HepG2 (cell line): ENCODE results near the gene HEBP1. TPM values are rescaled to one million over a fixed set of nuclear protein-coding genes. Genes with fewer than 3 reads are reported as not detected.
A peak's percentile ranks its signal among the peaks of the same experiment; 100 is the strongest.

Experiments used
- ATAC-seq: fragments of 200-7000 bp; cut with Tn5 transposase; 3 replicates; pipeline ENCODE4 v1.9.1; 2020; ENCODE audit warnings: mild to moderate bottlenecking, moderate library complexity
- BruUV-seq: library from RNA; stranded (reverse); fragments of 400-500 nt; replicated peaks from 2 replicates; lab custom pipeline; 2021; lab: Mats Ljungman, UMichigan
- CTCF ChIA-PET: fragments of 300-600 bp; formaldehyde crosslinking; extraction: SDS; loops from one replicate; lab custom pipeline; 2021; ENCODE audit warnings: low total read pairs, inconsistent platforms, low intra/inter-chr PET ratio; lab: Yijun Ruan, JAX
- POLR2A ChIA-PET: fragments of 350-600 bp; sonication (Branson Sonifier 250); formaldehyde crosslinking; loops from one replicate; lab custom pipeline; 2020; ENCODE audit warnings: antibody characterized with exemption, inconsistent platforms; lab: Yijun Ruan, JAX
- DNase-seq: peaks from one replicate; pipeline ENCODE4 v3.0.0-alpha.2; 2015; ENCODE audit warnings: low spot score
- FAIRE-seq: peaks from 3 replicates; lab custom pipeline; 2011; peaks lifted over from hg19 to GRCh38; lab: Jason Lieb, UNC
- H2AFZ ChIP-seq: one replicate; pipeline ENCODE4 v1.6.1; 2011; ENCODE audit warnings: low read length, inconsistent platforms
- H3K27ac ChIP-seq: fragments of 300-600 bp; 3 replicates; pipeline ENCODE4 v1.8.0; 2011; ENCODE audit warnings: mixed run types, mild to moderate bottlenecking, mixed read lengths, low read length, inconsistent platforms; ENCODE audit not compliant: insufficient read depth; ENCODE audit errors: extremely low read length
- H3K27me3 ChIP-seq, 2 experiments: fragments of 200-600 bp in 1 of 2; 2 replicates in 1 of 2; 3 replicates in 1 of 2; pipeline versions ENCODE4 v1.6.0 to v1.8.0; 2011; ENCODE audit warnings: low read length in 2 of 2, mild to moderate bottlenecking in 2 of 2, moderate library complexity in 2 of 2, inconsistent platforms in 1 of 2; ENCODE audit not compliant: insufficient read depth in 2 of 2, control insufficient read depth in 1 of 2
- H3K36me3 ChIP-seq, 2 experiments: fragments of 200-600 bp in 1 of 2; replicated peaks in 1 of 2; 2 replicates in 1 of 2; 3 replicates in 1 of 2; pipeline versions ENCODE4 v1.5.1 to v1.8.0; 2011; ENCODE audit warnings: low read length in 2 of 2, inconsistent platforms in 1 of 2; ENCODE audit not compliant: insufficient read depth in 2 of 2, control insufficient read depth in 1 of 2
- H3K4me1 ChIP-seq: 2 replicates; pipeline ENCODE4 v1.5.1; 2012; ENCODE audit warnings: low read length, inconsistent platforms; ENCODE audit not compliant: insufficient read depth
- H3K4me2 ChIP-seq: 2 replicates; pipeline ENCODE4 v1.6.0; 2011; ENCODE audit warnings: low read depth, low read length, inconsistent platforms
- H3K4me3 ChIP-seq, 3 experiments: fragments of 200-600 bp in 1 of 3; sonication (generic), shearing (Covaris generic) in 1 of 3; replicated peaks in 1 of 3; 2 replicates each; pipeline ENCODE4 v1.5.1; 2011 to 2016; ENCODE audit warnings: low read length in 3 of 3, inconsistent platforms in 2 of 3, low read depth in 2 of 3, mild to moderate bottlenecking in 2 of 3, control low read depth in 1 of 3, mixed read lengths in 1 of 3; ENCODE audit not compliant: insufficient read depth in 1 of 3
- H3K79me2 ChIP-seq: one replicate; pipeline ENCODE4 v1.6.1; 2011; ENCODE audit warnings: low read length, inconsistent platforms; ENCODE audit not compliant: insufficient read depth
- H3K9ac ChIP-seq: 2 replicates; pipeline ENCODE4 v1.6.0; 2011; ENCODE audit warnings: mild to moderate bottlenecking, low read depth, low read length, inconsistent platforms; ENCODE audit not compliant: insufficient read depth
- H3K9me3 ChIP-seq: 2 replicates; pipeline ENCODE4 v1.5.1; 2012; ENCODE audit warnings: mild to moderate bottlenecking, low read length
- H4K20me1 ChIP-seq: 2 replicates; pipeline ENCODE4 v1.6.0; 2011; ENCODE audit warnings: inconsistent platforms, mild to moderate bottlenecking, low read length, moderate library complexity; ENCODE audit not compliant: insufficient read depth
- ASH2L ChIP-seq: fragments of 300-600, 200-600 bp; sonication (generic); IDR thresholded peaks from 2 replicates; pipeline ENCODE4 v1.7.0; 2017; ENCODE audit warnings: low read depth, mild to moderate bottlenecking, moderate library complexity, mixed read lengths, low read length; ENCODE audit not compliant: insufficient read length
- CTCF ChIP-seq: sonication (generic); formaldehyde crosslinking; IDR thresholded peaks from 2 replicates; pipeline ENCODE4 v1.5.0; 2020; ENCODE audit warnings: mild to moderate bottlenecking, missing genetic modification reagents, moderate library complexity
- HMGXB4 ChIP-seq, 2 experiments: sonication (generic) in 1 of 2; formaldehyde crosslinking in 1 of 2; IDR thresholded peaks; 2 replicates each; pipeline versions ENCODE4 v1.4.0 to v1.6.1; 2018 to 2020; ENCODE audit warnings: missing genetic modification reagents in 2 of 2, borderline replicate concordance in 1 of 2, low read depth in 1 of 2, mild to moderate bottlenecking in 1 of 2, missing biosample characterization in 1 of 2
- HNF1B ChIP-seq: sonication (generic); formaldehyde crosslinking; IDR thresholded peaks from 2 replicates; pipeline ENCODE4 v1.5.1; 2020; ENCODE audit warnings: mild to moderate bottlenecking, moderate library complexity, missing genetic modification reagents
- HNRNPLL ChIP-seq: fragments of 200-400 bp; formaldehyde crosslinking; IDR thresholded peaks from 2 replicates; pipeline ENCODE4 v1.6.1; 2017; ENCODE audit warnings: mild to moderate bottlenecking, low read depth, low read length; ENCODE audit not compliant: poor library complexity, severe bottlenecking
- KDM2A ChIP-seq: sonication (generic); formaldehyde crosslinking; IDR thresholded peaks from 2 replicates; pipeline ENCODE4 v1.4.0; 2020; ENCODE audit warnings: low read depth, missing genetic modification reagents, borderline replicate concordance
- KLF6 ChIP-seq: IDR thresholded peaks from 2 replicates; pipeline ENCODE4 v1.8.0; 2016; ENCODE audit warnings: missing biosample characterization, missing genetic modification reagents
- MEIS1 ChIP-seq: sonication (generic); formaldehyde crosslinking; IDR thresholded peaks from 2 replicates; pipeline ENCODE4 v1.9.0; 2021; ENCODE audit warnings: mild to moderate bottlenecking, missing genetic modification reagents, moderate library complexity, borderline replicate concordance
- MIXL1 ChIP-seq: IDR thresholded peaks from 2 replicates; pipeline ENCODE4 v1.6.1; 2016
- NONO ChIP-seq, 2 experiments: fragments of 450-650 bp in 1 of 2; sonication (generic) in 1 of 2; formaldehyde crosslinking in 1 of 2; IDR thresholded peaks in 1 of 2; conservative IDR thresholded peaks in 1 of 2; 2 replicates each; pipeline versions ENCODE4 v1.6.1 to v1.8.0; 2017 to 2022; ENCODE audit warnings: mild to moderate bottlenecking in 1 of 2, missing genetic modification reagents in 1 of 2, moderate library complexity in 1 of 2
- PHF8 ChIP-seq: sonication (generic); formaldehyde crosslinking; IDR thresholded peaks from 2 replicates; pipeline ENCODE4 v1.5.0; 2020; ENCODE audit warnings: missing genetic modification reagents
- U2AF1 ChIP-seq: fragments of 200-400 bp; formaldehyde crosslinking; optimal IDR thresholded peaks from 2 replicates; pipeline ENCODE3; 2017; ENCODE audit warnings: mild to moderate bottlenecking, low read depth, low read length
- YEATS4 ChIP-seq: sonication (generic); formaldehyde crosslinking; IDR thresholded peaks from 2 replicates; pipeline ENCODE4 v1.4.0; 2020; ENCODE audit warnings: missing genetic modification reagents, borderline replicate concordance
- ZNF530 ChIP-seq: sonication (generic); formaldehyde crosslinking; IDR thresholded peaks from 2 replicates; pipeline ENCODE4 v1.5.0; 2020; ENCODE audit warnings: low read depth, mild to moderate bottlenecking, missing genetic modification reagents
- WGBS: methylation state at CpG from one replicate; pipeline ENCODE4 v1.1.6; 2017; ENCODE audit warnings: low lambda C conversion rate; 5-methylcytosine and 5-hydroxymethylcytosine counted together
- in situ Hi-C: cut with HindIII; loops from 2 replicates; pipeline ENCODE4 v1.10.0; 2017; ENCODE audit warnings: low pct_unique_long_range_greater_than_20kb; ENCODE audit not compliant: extremely low pct_ligation_motif_present
- intact Hi-C: fragments of 100-400 bp; cut with micrococcal nuclease; formaldehyde crosslinking; loops from one replicate; pipeline ENCODE4 v1.10.0; 2022; ENCODE audit not compliant: unreplicated experiment
- polyA plus RNA-seq, 8 experiments: library from polyadenylated mRNA; depleted of rRNA in 3 of 8; stranded (reverse) in 7 of 8; unstranded in 1 of 8; fragments of >200 nt; fragmentation: Illumina TruSeq in 4 of 8; extraction: Trizol in 4 of 8; gene quantifications; 2 replicates each; pipeline versions ENCODE4 v1.2.1 to v1.2.3, GENCODE V29; 2011 to 2016; ENCODE audit warnings: low read depth in 4 of 8, missing spikeins in 1 of 8, mixed read lengths in 1 of 8; ENCODE audit not compliant: insufficient read depth in 1 of 8
- total RNA-seq, 5 experiments: library from RNA; depleted of rRNA; stranded (reverse); fragments of >200 nt; fragmentation: Illumina TruSeq; extraction: Trizol; gene quantifications; 2 replicates each; pipeline ENCODE4 v1.2.3, GENCODE V29; 2016; ENCODE audit warnings: low read depth in 1 of 5

The HEBP1 gene
- total and polyA plus RNA-seq, 2 of the 13 experiments (the other 11 are each of a cell fraction or from before 2014, with no cell fraction given): 7.8 to 9.4 TPM

GRCh38 chr12:13000925-13001774 lies 1.1 kb upstream of the HEBP1 start:
- Histone ChIP-seq H4K20me1 (peaks cover 4% of the 10 kb centered on the region; the same call in 1 of the 2 replicates), H3K9ac (peak overlapping the region; percentile 58), H3K27me3 (no peaks in the 10 kb centered on the region; a peak in 1 of 5 replicates), H3K9me3 (no peaks in the 10 kb centered on the region), H3K4me3 (peak overlapping the region; percentile 66 to 84 (median 74)), H2AFZ (no peak overlapping the region), H3K27ac (peak overlapping the region; percentile 45), H3K79me2 (peaks cover 3% of the 10 kb centered on the region), H3K4me1 (peaks cover 32% of the 10 kb centered on the region), H3K36me3 (no peaks in the 10 kb centered on the region), H3K4me2 (peak overlapping the region; percentile 96)
- ChIA-PET CTCF (interaction anchor here (1.2 kb wide), 1 partner anchor 85 kb away, joined by 5 read pairs; no protein-coding TSS in a partner anchor), POLR2A (no interaction called here)
- WGBS: 4% methylated on average over 12 of the region's 82 CpGs
- intact Hi-C loops (loop anchor here (2.0 to 5.0 kb wide), 2 partner anchors 78 to 101 kb away; partner anchors contain the start of gene GSG1), in situ Hi-C loops (no loop called here)
- BruUV-seq: no TSS peak
- ATAC-seq: peak; percentile 58
- DNase-seq: peak; percentile 23
- FAIRE-seq: no peak
- TF ChIP-seq KLF6 (no peak), U2AF1 (no peak), NONO (IDR thresholded peaks at IDR 0.05) (no peak), NONO (CRISPR knock-in tag; conservative IDR thresholded peaks at IDR 0.05) (no peak), ASH2L (peak; percentile 46), HNRNPLL (peak; percentile 13), PHF8 (CRISPR knock-in tag) (peak; percentile 58; the same call in 1 of the 2 replicates), MEIS1 (CRISPR knock-in tag) (no peak), KDM2A (0 out of 2 replicates have a peak, but pooled peaks have one; percentile 30), MIXL1 (CRISPR knock-in tag) (no peak), HNF1B (no peak), ZNF530 (CRISPR knock-in tag) (no peak), CTCF (CRISPR knock-in tag) (peak; percentile 47), HMGXB4 (CRISPR knock-in tag; IDR thresholded peaks at IDR 0.05; ENCODE audit: borderline replicate concordance in 1 of 2, low read depth in 1 of 2) (0 out of 4 replicates have a peak, but pooled peaks of 1 of the 2 experiments have one; percentile 50), YEATS4 (CRISPR knock-in tag) (0 out of 2 replicates have a peak, but pooled peaks have one; percentile 13)
